Activated T-helper 2 cell treated with anti-CD3 and anti-CD28 coated beads, Interferon-gamma antibody, Interleukin-2, Interleukin-4, amounts not matched to agents 10 μg/mL and 5 μg/mL and 100 μg/mL, durations not matched to agents 14 hours and 24 hours and 36 hours (primary cell): ENCODE data around the gene RNF13. TPM values are rescaled to one million over a fixed set of nuclear protein-coding genes. Genes with fewer than 3 reads are reported as not detected.

ENCODE experiments used
- DNase-seq: peaks from one replicate; pipeline ENCODE4 v3.0.0; 2021; ENCODE audit warnings: low spot score
- H3K27ac Mint-ChIP-seq: one replicate; pipeline ENCODE4 v1.8.0; 2021; ENCODE audit warnings: mixed read lengths
- H3K27me3 Mint-ChIP-seq: one replicate; pipeline ENCODE4 v1.8.0; 2021; ENCODE audit warnings: low read depth, mixed read lengths
- H3K36me3 Mint-ChIP-seq: one replicate; pipeline ENCODE4 v1.8.0; 2021; ENCODE audit warnings: low read depth, mixed read lengths
- H3K4me1 Mint-ChIP-seq: one replicate; pipeline ENCODE4 v1.8.0; 2021; ENCODE audit warnings: low read depth, mixed read lengths
- H3K4me3 Mint-ChIP-seq: one replicate; pipeline ENCODE4 v1.8.0; 2021; ENCODE audit warnings: low read depth, mild to moderate bottlenecking, moderate library complexity, mixed read lengths
- H3K9me3 Mint-ChIP-seq: one replicate; pipeline ENCODE4 v1.8.0; 2021; ENCODE audit warnings: mixed read lengths
- intact Hi-C: fragments of 100-400 bp; cut with micrococcal nuclease; formaldehyde crosslinking; loops from one replicate; pipeline ENCODE4 v1.15.1; 2023
- total RNA-seq: library from RNA; stranded (reverse); gene quantifications from 2 replicates; pipeline ENCODE4 v1.2.3, GENCODE V29; 2022

RNF13 gene
- total RNA-seq, 1 donor from 2014 or later, result 33.5 TPM

DNA sequence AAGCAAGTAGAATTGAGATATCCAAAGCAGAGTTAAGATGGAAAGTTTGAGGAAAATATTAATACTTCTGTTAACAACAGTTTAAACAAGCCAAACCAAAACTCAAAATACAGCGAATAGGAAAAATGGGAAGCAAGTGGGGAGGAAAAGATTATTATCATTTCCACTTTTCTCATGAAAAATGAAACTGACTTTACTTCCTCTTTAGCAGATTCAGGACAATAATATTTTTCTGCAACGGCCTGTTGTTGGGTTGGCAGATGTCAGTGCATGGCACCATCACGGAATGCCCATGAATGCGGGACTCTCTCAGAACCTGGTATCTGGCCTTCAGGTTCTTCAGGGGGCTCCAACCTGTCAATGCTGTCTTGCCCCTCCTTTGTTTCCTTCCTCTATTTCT, 31.8 kb upstream of the RNF13 start:
- intact Hi-C loops, result no loop called here
- no peak for DNase-seq
- Mint-ChIP-seq H3K9me3 (no peaks in the 10 kb centered on the region), H3K36me3 (no peaks in the 10 kb centered on the region), H3K4me1 (no peaks in the 10 kb centered on the region), H3K27ac (no peak overlapping the region), H3K27me3 (peaks cover 11% of the 10 kb centered on the region), H3K4me3 (no peak overlapping the region)

- intact Hi-C loops, result no loop called here
- Mint-ChIP-seq H3K27me3 (peaks cover 13% of the 10 kb centered on the region), H3K4me1 (no peaks in the 10 kb centered on the region), H3K4me3 (no peak overlapping the region), H3K9me3 (no peaks in the 10 kb centered on the region), H3K36me3 (no peaks in the 10 kb centered on the region), H3K27ac (no peak overlapping the region)
- DNase-seq, result no peak
Observed at GRCh38 chr3:149781741-149782140, 31.3 kb upstream of the RNF13 start.

DNA sequence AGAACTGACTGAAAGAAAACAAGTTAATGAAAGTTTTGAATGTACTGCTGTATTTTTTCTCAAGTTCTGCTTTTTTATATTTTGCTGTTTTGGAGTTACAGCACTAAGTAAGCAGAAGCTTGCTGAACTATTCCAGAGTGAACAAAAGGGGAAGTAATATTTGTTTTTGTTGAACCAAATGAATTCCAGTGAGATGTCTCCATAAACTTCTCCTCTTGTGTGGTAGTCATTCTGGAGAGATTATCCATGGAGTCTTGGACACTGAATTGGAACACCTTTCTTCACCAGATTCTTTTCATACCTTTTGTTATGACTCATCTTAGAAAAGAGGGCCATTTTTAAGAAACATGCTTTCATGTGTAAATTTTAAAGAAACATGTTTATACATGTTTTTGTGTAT, 29.4 kb upstream of the RNF13 start:
- peaks cover 14% of the 10 kb centered on the region for H3K27me3 Mint-ChIP-seq
- no peaks in the 10 kb centered on the region for H3K36me3 Mint-ChIP-seq
- H3K27ac Mint-ChIP-seq, result no peak overlapping the region
- intact Hi-C loops, result no loop called here
- H3K4me1 Mint-ChIP-seq, result no peaks in the 10 kb centered on the region
- H3K4me3 Mint-ChIP-seq, result no peak overlapping the region
- no peaks in the 10 kb centered on the region for H3K9me3 Mint-ChIP-seq
- DNase-seq, result no peak

DNA sequence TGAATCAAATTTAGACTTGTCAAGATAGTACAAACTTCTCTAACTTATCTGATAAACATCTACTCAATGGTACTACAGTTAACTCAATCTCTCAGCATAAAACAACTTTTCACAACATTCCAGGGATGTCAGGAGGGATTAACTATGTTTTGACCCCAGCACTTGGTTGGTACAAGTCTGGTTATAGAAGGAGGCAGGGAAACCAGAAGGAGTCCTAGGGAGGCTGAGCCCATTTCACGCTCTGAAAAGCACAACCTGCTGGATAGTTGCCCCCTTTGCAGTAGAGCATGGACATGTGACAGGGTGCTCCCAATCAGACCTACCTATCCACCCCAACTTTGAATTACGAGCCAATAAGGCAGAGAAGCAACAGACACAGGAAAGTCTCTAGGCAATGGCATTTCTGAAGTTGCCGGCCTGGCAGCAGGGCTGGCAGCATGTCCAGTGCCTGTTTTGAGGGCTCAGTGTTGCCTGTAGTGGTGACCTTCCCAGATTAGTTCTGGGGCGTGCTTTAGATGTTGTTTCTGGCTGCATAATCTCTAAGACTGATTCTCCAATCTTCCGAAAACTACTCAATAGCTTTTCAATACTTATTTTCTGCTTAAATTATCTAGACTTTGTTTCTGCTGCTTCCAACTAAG, 28.8 kb upstream of the RNF13 start:
- intact Hi-C loops, result no loop called here
- DNase-seq, result no peak
- no peak overlapping the region for H3K4me3 Mint-ChIP-seq

DNA sequence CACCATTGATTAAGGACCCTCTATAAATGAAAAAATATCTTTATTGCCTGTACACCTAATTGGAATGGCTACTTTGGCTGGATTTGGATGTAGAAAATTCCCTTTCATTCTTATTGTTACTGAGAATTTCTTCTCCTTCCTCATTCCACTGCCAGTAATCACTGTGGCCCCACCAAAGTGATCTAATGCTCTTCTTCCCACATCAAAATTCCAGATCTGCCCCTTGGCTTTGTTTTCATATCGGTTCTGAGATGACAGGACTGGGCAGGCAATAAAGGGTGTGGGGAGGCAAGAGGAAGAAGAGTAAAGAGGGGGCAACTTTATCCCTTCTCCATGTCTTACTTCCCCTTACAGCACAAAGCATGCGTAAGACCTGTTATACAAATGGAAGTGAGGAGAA, 22.7 kb upstream of the RNF13 start:
- Mint-ChIP-seq H3K27me3 (peaks cover 24% of the 10 kb centered on the region), H3K4me1 (no peaks in the 10 kb centered on the region), H3K27ac (no peak overlapping the region), H3K36me3 (no peaks in the 10 kb centered on the region), H3K9me3 (no peaks in the 10 kb centered on the region), H3K4me3 (no peak overlapping the region)
- DNase-seq, result no peak
- intact Hi-C loops, result no loop called here

More for the DNA sequence above, 28.8 kb upstream of the RNF13 start:
- H3K27me3 Mint-ChIP-seq, result peaks cover 14% of the 10 kb centered on the region
- no peaks in the 10 kb centered on the region for H3K4me1 Mint-ChIP-seq
- no peak overlapping the region for H3K27ac Mint-ChIP-seq
- no peaks in the 10 kb centered on the region for H3K36me3 Mint-ChIP-seq
- H3K9me3 Mint-ChIP-seq, result no peaks in the 10 kb centered on the region

GRCh38 chr3:149790698-149791097, 22.3 kb upstream of the RNF13 start:
- no peaks in the 10 kb centered on the region for H3K9me3 Mint-ChIP-seq
- no peaks in the 10 kb centered on the region for H3K36me3 Mint-ChIP-seq
- no peak for DNase-seq
- H3K4me3 Mint-ChIP-seq, result no peak overlapping the region
- intact Hi-C loops, result no loop called here
- no peak overlapping the region for H3K27ac Mint-ChIP-seq
- H3K4me1 Mint-ChIP-seq, result no peaks in the 10 kb centered on the region
- peaks cover 24% of the 10 kb centered on the region for H3K27me3 Mint-ChIP-seq

- H3K36me3 Mint-ChIP-seq, result no peaks in the 10 kb centered on the region
- no peak within 1 kb of the TSS for H3K27ac Mint-ChIP-seq
- intact Hi-C loops, result no loop called here
- H3K9me3 Mint-ChIP-seq, result no peaks in the 10 kb centered on the region
- peaks cover 26% of the 10 kb centered on the region for H3K27me3 Mint-ChIP-seq
- H3K4me1 Mint-ChIP-seq, result no peaks in the 10 kb centered on the region
- H3K4me3 Mint-ChIP-seq, result no peak within 1 kb of the TSS
- DNase-seq, result no peak
Observed at GRCh38 chr3:149792452-149793270, 20.4 kb upstream of the RNF13 start, which contains the start of gene ANKUB1. TSS of gene ANKUB1 (minus strand) at chr3:149792554. CDS start at chr3:149792366, 188 bp downstream.

DNA sequence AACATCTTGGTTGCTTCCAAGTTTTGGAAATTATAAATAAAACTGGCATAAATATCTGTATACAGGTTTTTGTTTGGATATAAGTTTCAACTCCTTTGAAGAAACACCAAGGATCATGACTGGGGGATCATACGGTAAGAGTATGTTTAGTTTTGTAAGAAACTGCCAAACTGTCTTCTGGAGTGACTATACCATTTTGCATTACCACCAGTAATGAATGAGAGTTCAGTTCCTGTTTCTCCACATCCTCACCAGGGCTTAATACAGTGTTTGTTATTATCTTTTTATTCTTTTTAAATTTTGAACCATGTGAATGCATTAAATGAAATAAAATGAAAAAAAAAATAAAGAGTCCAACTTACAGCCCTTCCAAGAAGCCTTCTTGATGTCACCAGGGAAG, 17.0 kb upstream of the RNF13 start:
- H3K9me3 Mint-ChIP-seq, result no peaks in the 10 kb centered on the region
- no peaks in the 10 kb centered on the region for H3K36me3 Mint-ChIP-seq
- intact Hi-C loops, result no loop called here
- no peak overlapping the region for H3K4me3 Mint-ChIP-seq
- no peak for DNase-seq
- H3K4me1 Mint-ChIP-seq, result no peaks in the 10 kb centered on the region
- peaks cover 25% of the 10 kb centered on the region for H3K27me3 Mint-ChIP-seq
- H3K27ac Mint-ChIP-seq, result no peak overlapping the region

DNA sequence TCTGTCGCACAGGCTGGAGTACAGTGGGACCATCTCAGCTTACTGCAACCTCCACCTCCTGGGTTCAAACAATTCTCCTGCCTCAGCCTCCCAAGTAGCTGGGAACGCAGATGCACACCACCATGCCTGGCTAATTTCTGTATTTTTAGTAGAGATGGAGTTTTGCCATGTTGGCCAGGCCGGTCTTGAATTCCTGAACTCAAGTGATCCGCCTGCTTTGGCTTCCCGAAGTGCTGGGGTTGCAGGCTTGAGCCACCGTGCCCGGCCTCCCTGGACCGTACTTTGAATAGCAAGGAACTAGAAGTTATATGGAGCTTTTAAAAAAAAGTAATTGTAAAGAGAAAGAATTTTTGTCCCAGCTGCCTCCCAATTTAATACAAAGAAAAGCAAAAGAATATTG, 12.3 kb upstream of the RNF13 start:
- intact Hi-C loops, result no loop called here
- DNase-seq, result no peak
- H3K27me3 Mint-ChIP-seq, result peaks cover 34% of the 10 kb centered on the region
- H3K4me1 Mint-ChIP-seq, result no peaks in the 10 kb centered on the region
- no peaks in the 10 kb centered on the region for H3K36me3 Mint-ChIP-seq
- H3K27ac Mint-ChIP-seq, result no peak overlapping the region
- no peaks in the 10 kb centered on the region for H3K9me3 Mint-ChIP-seq
- no peak overlapping the region for H3K4me3 Mint-ChIP-seq

- Mint-ChIP-seq H3K36me3 (no peaks in the 10 kb centered on the region), H3K4me1 (no peaks in the 10 kb centered on the region), H3K4me3 (no peak overlapping the region), H3K27ac (no peak overlapping the region), H3K9me3 (no peaks in the 10 kb centered on the region), H3K27me3 (peaks cover 37% of the 10 kb centered on the region)
- no peak for DNase-seq
- intact Hi-C loops, result no loop called here
Observed at GRCh38 chr3:149801195-149801594, 11.8 kb upstream of the RNF13 start.

DNA sequence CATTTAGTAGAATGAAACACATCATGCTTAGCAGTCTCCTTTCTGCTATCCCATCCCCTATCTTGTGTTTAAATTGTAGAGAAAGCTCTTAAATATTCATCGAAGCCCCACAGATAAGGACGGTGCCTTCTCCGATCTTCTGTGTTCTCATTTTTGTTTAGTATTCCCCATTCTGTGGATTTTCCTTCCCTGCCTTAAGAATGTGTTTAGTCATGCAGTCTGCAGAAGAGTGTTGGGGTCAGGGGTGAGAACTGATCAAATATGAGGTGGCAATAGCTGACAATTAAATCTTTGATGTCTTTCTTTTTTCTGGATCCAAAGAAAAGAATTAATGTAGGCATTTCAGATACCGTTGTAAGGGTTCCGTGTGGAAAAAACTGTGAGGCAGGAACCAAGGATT, 11.4 kb upstream of the RNF13 start:
- Mint-ChIP-seq H3K36me3 (no peaks in the 10 kb centered on the region), H3K9me3 (no peaks in the 10 kb centered on the region), H3K27ac (no peak overlapping the region), H3K4me3 (no peak overlapping the region), H3K4me1 (peaks cover 4% of the 10 kb centered on the region), H3K27me3 (peaks cover 38% of the 10 kb centered on the region)
- intact Hi-C loops, result no loop called here
- no peak for DNase-seq

DNA sequence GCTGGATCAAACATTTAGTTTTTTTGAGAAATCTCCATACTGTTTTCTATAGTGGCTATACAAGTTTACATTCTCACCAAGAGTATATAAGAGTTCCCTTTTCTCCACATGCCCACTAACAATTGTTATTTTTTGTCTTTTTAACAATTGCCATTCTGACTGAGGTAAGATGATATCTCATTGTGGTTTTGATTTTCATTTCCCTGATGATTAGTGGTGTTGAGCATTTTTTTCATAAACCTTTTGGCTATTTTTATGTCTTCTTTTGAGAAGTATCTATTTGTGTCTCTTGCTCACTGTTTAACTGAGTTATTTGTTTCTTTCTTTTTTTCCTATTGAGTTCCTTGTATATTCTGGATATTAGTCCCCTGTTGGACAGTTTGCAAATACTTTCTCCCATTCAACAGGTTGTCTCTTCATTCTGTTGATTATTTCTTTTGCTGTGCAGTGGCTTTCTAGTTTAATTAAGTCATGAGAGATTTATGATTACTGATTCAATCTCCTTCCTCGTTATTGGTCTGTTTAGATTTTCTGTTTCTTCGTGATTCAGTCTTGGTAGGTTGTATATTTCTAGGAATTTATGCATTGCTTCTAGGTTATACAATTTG, 6.7 kb upstream of the RNF13 start:
- Mint-ChIP-seq H3K27me3 (peaks cover 36% of the 10 kb centered on the region), H3K9me3 (no peaks in the 10 kb centered on the region), H3K4me3 (no peak overlapping the region), H3K27ac (no peak overlapping the region), H3K4me1 (peaks cover 14% of the 10 kb centered on the region), H3K36me3 (no peaks in the 10 kb centered on the region)
- intact Hi-C loops, result loop anchor here (5.0 kb wide), 1 partner anchor 34 kb away; no protein-coding TSS in a partner anchor
- no peak for DNase-seq
